GM12878 (cell line): ENCODE results near the gene ETV3L. TPM values are rescaled to one million over a fixed set of nuclear protein-coding genes. Genes with fewer than 3 reads are reported as not detected.

Source experiments
- ATAC-seq: fragments of 200-7000 bp; cut with Tn5 transposase; 3 replicates; pipeline ENCODE4 v1.9.1; 2020; ENCODE audit warnings: mild to moderate bottlenecking, moderate library complexity
- BruUV-seq: library from RNA; stranded (reverse); fragments of 400-500 nt; replicated peaks from 2 replicates; lab custom pipeline; 2021; lab: Mats Ljungman, UMichigan
- CTCF ChIA-PET: fragments of 300-600 bp; sonication (Branson Sonifier 250); formaldehyde crosslinking; extraction: SDS; loops from one replicate; lab custom pipeline; 2021; ENCODE audit warnings: inconsistent platforms; lab: Yijun Ruan, JAX
- POLR2A ChIA-PET: fragments of 350-600 bp; formaldehyde crosslinking; extraction: SDS; loops from one replicate; lab custom pipeline; 2021; ENCODE audit warnings: inconsistent platforms; lab: Charles Lee
- RAD21 ChIA-PET: fragments of 300-600 bp; sonication (Branson Sonifier 250); formaldehyde crosslinking; loops from one replicate; lab custom pipeline; 2023; ENCODE audit warnings: antibody characterized with exemption; ENCODE audit not compliant: unreplicated experiment; lab: Charles Lee
- SMC1A ChIA-PET: fragments of 300-600 bp; sonication (Branson Sonifier 250); formaldehyde crosslinking; loops from one replicate; lab custom pipeline; 2023; ENCODE audit not compliant: unreplicated experiment, uncharacterized antibody; lab: Charles Lee
- DNase-seq: peaks from one replicate; pipeline ENCODE4 v3.0.0-alpha.2; 2011; ENCODE audit warnings: low read depth, low spot score
- FAIRE-seq: peaks from 3 replicates; lab custom pipeline; 2011; peaks lifted over from hg19 to GRCh38; lab: Jason Lieb, UNC
- H2AFZ ChIP-seq: 2 replicates; pipeline ENCODE4 v1.6.0; 2011; ENCODE audit warnings: low read depth, low read length, control low read depth; ENCODE audit not compliant: control insufficient read depth
- H3K27ac ChIP-seq: 2 replicates; pipeline ENCODE4 v1.5.1; 2011; ENCODE audit warnings: control low read depth; ENCODE audit not compliant: control insufficient read depth, insufficient read depth
- H3K27me3 ChIP-seq, 2 experiments: replicated peaks in 1 of 2; 2 replicates each; pipeline versions ENCODE4 v1.6.0 to v1.6.1; 2011; ENCODE audit warnings: low read length in 1 of 2; ENCODE audit not compliant: control insufficient read depth in 2 of 2, insufficient read depth in 2 of 2
- H3K36me3 ChIP-seq, 2 experiments: 2 replicates each; pipeline ENCODE4 v1.5.1; 2011; ENCODE audit warnings: low read length in 1 of 2; ENCODE audit not compliant: control insufficient read depth in 2 of 2, insufficient read depth in 2 of 2
- H3K4me1 ChIP-seq: 2 replicates; pipeline ENCODE4 v1.6.1; 2011; ENCODE audit warnings: mild to moderate bottlenecking, low read length, moderate library complexity, mixed read lengths; ENCODE audit not compliant: control insufficient read depth, insufficient read depth
- H3K4me2 ChIP-seq: 2 replicates; pipeline ENCODE4 v1.6.0; 2011; ENCODE audit warnings: control low read depth; ENCODE audit not compliant: control insufficient read depth, insufficient read depth
- H3K4me3 ChIP-seq: fragments of 200-600 bp; sonication (generic); 2 replicates; pipeline ENCODE4 v1.5.1; 2016
- H3K79me2 ChIP-seq: 2 replicates; pipeline ENCODE4 v1.6.0; 2011; ENCODE audit warnings: low read length; ENCODE audit not compliant: control insufficient read depth, insufficient read depth
- H3K9ac ChIP-seq: 2 replicates; pipeline ENCODE4 v1.8.0; 2011; ENCODE audit warnings: low read length, control low read depth, mixed read lengths; ENCODE audit not compliant: control insufficient read depth, insufficient read depth
- H3K9me3 ChIP-seq: replicated peaks from 3 replicates; pipeline ENCODE4 v1.5.1; 2011; ENCODE audit warnings: mild to moderate bottlenecking, low read length; ENCODE audit not compliant: control insufficient read depth, insufficient read depth
- H4K20me1 ChIP-seq: 2 replicates; pipeline ENCODE4 v1.6.0; 2011; ENCODE audit not compliant: control insufficient read depth, insufficient read depth
- ATF3 ChIP-seq: IDR thresholded peaks from 2 replicates; pipeline ENCODE4 v1.6.1; 2011; ENCODE audit warnings: low read depth, mild to moderate bottlenecking, low read length, moderate library complexity, borderline replicate concordance; ENCODE audit errors: extremely low read depth
- CBX5 ChIP-seq: sonication (generic); IDR thresholded peaks from 2 replicates; pipeline ENCODE4 v1.6.1; 2016; ENCODE audit warnings: low read depth, moderate library complexity, mild to moderate bottlenecking, inconsistent platforms
- JUNB ChIP-seq: IDR thresholded peaks from 2 replicates; pipeline ENCODE4 v1.6.1; 2016; ENCODE audit warnings: antibody characterized with exemption, mild to moderate bottlenecking
- KAT2A ChIP-seq: conservative IDR thresholded peaks from 2 replicates; pipeline ENCODE4 v1.6.1; 2011; ENCODE audit warnings: low read depth, low read length; ENCODE audit not compliant: control insufficient read depth
- LARP7 ChIP-seq: fragments of 450-650 bp; IDR thresholded peaks from 2 replicates; pipeline ENCODE4 v1.6.1; 2017; ENCODE audit warnings: mild to moderate bottlenecking
- MEF2B ChIP-seq: fragments of 450-650 bp; IDR thresholded peaks from 2 replicates; pipeline ENCODE4 v1.6.1; 2018; ENCODE audit warnings: mild to moderate bottlenecking, moderate library complexity; ENCODE audit not compliant: partially characterized antibody, poor library complexity, severe bottlenecking
- NFYB ChIP-seq: IDR thresholded peaks from 2 replicates; pipeline ENCODE4 v1.6.1; 2011; ENCODE audit warnings: low read depth, mild to moderate bottlenecking, low read length, improper control_type of control experiment, moderate library complexity; ENCODE audit not compliant: insufficient read depth
- USF1 ChIP-seq: IDR thresholded peaks from 2 replicates; pipeline ENCODE4 v1.6.1; 2011; ENCODE audit warnings: borderline replicate concordance, low read depth, mild to moderate bottlenecking, moderate library complexity, mixed read lengths, low read length; ENCODE audit not compliant: insufficient read depth; ENCODE audit errors: extremely low read length
- WRNIP1 ChIP-seq: IDR thresholded peaks from 2 replicates; pipeline ENCODE4 v1.6.1; 2011; ENCODE audit warnings: low read depth, low read length, improper control_type of control experiment, borderline replicate concordance
- ZNF592 ChIP-seq: fragments of 450-650 bp; IDR thresholded peaks from 2 replicates; pipeline ENCODE4 v1.6.1; 2017; ENCODE audit warnings: mild to moderate bottlenecking, moderate library complexity
- ZZZ3 ChIP-seq: IDR thresholded peaks from 2 replicates; pipeline ENCODE4 v1.6.1; 2011; ENCODE audit warnings: low read depth; ENCODE audit not compliant: control insufficient read depth, insufficient read length
- WGBS: methylation state at CpG from one replicate; pipeline ENCODE4 v1.1.6; 2016; ENCODE audit warnings: low lambda C conversion rate; ENCODE audit not compliant: insufficient replicate concordance, insufficient coverage; ENCODE audit errors: missing lambda C conversion rate; 5-methylcytosine and 5-hydroxymethylcytosine counted together
- in situ Hi-C: fragments of 300-500 bp; cut with MboI; formaldehyde crosslinking; loops from 9 replicates; pipeline ENCODE4 v1.14.3; 2018; ENCODE audit warnings: mixed read lengths
- intact Hi-C: fragments of 100-400 bp; cut with micrococcal nuclease; formaldehyde crosslinking; loops from one replicate; pipeline ENCODE4 v1.14.2; 2022; ENCODE audit not compliant: unreplicated experiment
- polyA plus RNA-seq, 11 experiments: library from polyadenylated mRNA; depleted of rRNA in 4 of 11; unstranded in 6 of 11; stranded (reverse) in 5 of 11; fragments of >200 nt; fragmentation: Nextera tagmentation in 4 of 11; fragmentation: Illumina TruSeq in 1 of 11; extraction: Ambion mirVana in 4 of 11; extraction: Trizol in 1 of 11; gene quantifications; 1 replicate in 1 of 11; 2 replicates in 10 of 11; pipeline versions ENCODE4 v1.2.1 to v1.2.3, GENCODE V29; 2011 to 2016; ENCODE audit warnings: inconsistent platforms in 2 of 11, missing spikeins in 2 of 11, low read depth in 1 of 11
- total RNA-seq, 4 experiments: library from RNA; depleted of rRNA in 3 of 4; stranded (reverse); fragments of >200 nt in 3 of 4; fragmentation: Illumina TruSeq in 1 of 4; extraction: Trizol in 1 of 4; gene quantifications; 2 replicates each; pipeline versions ENCODE4 v1.2.1 to v1.2.3, GENCODE V29; 2013 to 2021

The ETV3L gene
- total and polyA plus RNA-seq, 10 of the 15 experiments (the other 5 are each of a cell fraction or from before 2014, with no cell fraction given): 0.03 to 1.3 (median 0.44) TPM

DNA sequence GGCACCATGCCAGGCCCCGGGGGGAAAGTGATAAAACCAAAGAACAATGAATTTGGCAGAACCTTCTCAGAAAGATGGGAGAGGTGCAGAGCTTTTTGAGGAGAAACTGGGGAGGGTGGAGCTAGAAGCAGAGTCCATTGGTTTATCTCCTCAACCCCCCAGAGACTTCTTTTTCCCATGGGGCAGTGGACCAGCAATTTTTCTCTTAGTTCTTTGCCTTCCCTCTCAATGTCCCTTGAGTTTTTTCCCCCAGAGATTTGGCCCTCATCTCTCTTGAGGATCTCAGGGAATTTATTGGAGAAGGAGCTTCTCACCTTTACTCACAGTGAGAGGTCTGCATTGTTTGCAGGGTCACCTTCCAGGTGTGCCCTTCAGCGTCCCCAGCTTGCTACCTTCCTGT lies 48.8 kb downstream of the ETV3L start:
- H3K79me2 ChIP-seq: no peaks in the 10 kb centered on the region
- no peaks in the 10 kb centered on the region; a peak in 1 of 4 replicates for H3K27me3 ChIP-seq
- no peak overlapping the region for H2AFZ ChIP-seq
- no peaks in the 10 kb centered on the region; the same call in 2 of the 3 replicates for H3K9me3 ChIP-seq
- no peak for ATAC-seq
- CTCF ChIA-PET: interaction anchor here (0.8 to 2.4 kb wide), 4 partner anchors 12 to 237 kb away, joined by 3 to 6 read pairs (median 4); no protein-coding TSS in a partner anchor
- in situ Hi-C loops: no loop called here
- POLR2A ChIA-PET: interaction anchor here (1.5 to 3.1 kb wide), 2 partner anchors 11 to 16 kb away, joined by 3 to 11 read pairs; no protein-coding TSS in a partner anchor
- BruUV-seq: no TSS peak
- H3K36me3 ChIP-seq: no peaks in the 10 kb centered on the region
- H3K4me1 ChIP-seq: no peaks in the 10 kb centered on the region
- SMC1A ChIA-PET: interaction anchor here (0.9 to 1.3 kb wide), 2 partner anchors 11 to 24 kb away, joined by 3 to 8 read pairs; no protein-coding TSS in a partner anchor
- no peak for FAIRE-seq
- RAD21 ChIA-PET: interaction anchor here (1.4 kb wide), 1 partner anchor 23 kb away, joined by 3 read pairs; no protein-coding TSS in a partner anchor
- H3K9ac ChIP-seq: no peak overlapping the region
- H3K4me3 ChIP-seq: no peak overlapping the region
- WGBS: 0% methylated on average over 1 of the region's 2 CpGs
- H3K27ac ChIP-seq: no peak overlapping the region
- TF ChIP-seq WRNIP1: no peak
- TF ChIP-seq MEF2B: peak; percentile 95
- TF ChIP-seq, all 136 proteins: peak for 1
- H3K4me2 ChIP-seq: no peak overlapping the region
- H4K20me1 ChIP-seq: no peaks in the 10 kb centered on the region
- no peak for DNase-seq
- intact Hi-C loops: no loop called here

GRCh38 chr1:157047062-157047410 lies 52.6 kb downstream of the ETV3L start:
- CTCF ChIA-PET: interaction anchor here (1.5 kb wide), 1 partner anchor 157 kb away, joined by 3 read pairs; no protein-coding TSS in a partner anchor
- Histone ChIP-seq H3K36me3 (no peaks in the 10 kb centered on the region), H3K9me3 (no peaks in the 10 kb centered on the region; the same call in 2 of the 3 replicates), H3K4me3 (no peak overlapping the region), H3K4me1 (no peaks in the 10 kb centered on the region), H2AFZ (no peak overlapping the region), H3K9ac (no peak overlapping the region), H3K4me2 (no peak overlapping the region), H4K20me1 (no peaks in the 10 kb centered on the region), H3K27ac (no peak overlapping the region), H3K79me2 (peaks cover 9% of the 10 kb centered on the region), H3K27me3 (no peaks in the 10 kb centered on the region; a peak in 2 of 4 replicates)
- ATAC-seq (0 out of 3 replicates have a peak, but pooled peaks have one; percentile 7), FAIRE-seq (no peak), DNase-seq (no peak)
- in situ Hi-C loops: no loop called here
- BruUV-seq: no TSS peak
- intact Hi-C loops: no loop called here
- RAD21 ChIA-PET: no interaction called here
- POLR2A ChIA-PET: no interaction called here
- SMC1A ChIA-PET: no interaction called here
- WGBS: 0% methylated on average over 2 of the region's 2 CpGs
- no peak for TF ChIP-seq CBX5
- TF ChIP-seq ZNF592: no peak
- TF ChIP-seq NFYB: no peak
- TF ChIP-seq KAT2A: no peak
- TF ChIP-seq JUNB: no peak
- no peak for TF ChIP-seq LARP7
- TF ChIP-seq ZZZ3: no peak
- no peak for TF ChIP-seq ATF3
- TF ChIP-seq USF1: no peak
